GM10266 (cell line): ENCODE measurements around the gene HOXD9.

ENCODE experiments used
- DNase-seq: peaks from one replicate; pipeline ENCODE4 v3.0.0; 2012; ENCODE audit errors: extremely low spot score
- CTCF ChIP-seq: IDR thresholded peaks from 2 replicates; pipeline ENCODE4 v1.5.1; 2012; ENCODE audit warnings: mild to moderate bottlenecking, low read depth; ENCODE audit not compliant: control insufficient read depth, insufficient read depth; ENCODE audit errors: missing control alignments

Gene HOXD9

GRCh38 chr2:176114930-176115625, 7.4 kb upstream of the HOXD9 start:
- DNase-seq = no peak
- TF ChIP-seq CTCF = no peak

GRCh38 chr2:176115883-176116813, 6.4 kb upstream of the HOXD9 start, which contains the start of gene HOXD10:
Gene HOXD10 (plus strand): TSS chr2:176116778. CDS start chr2:176116834, 56 bp downstream.
- no peak for DNase-seq
- TF ChIP-seq CTCF = no peak

- TF ChIP-seq CTCF = no peak
- DNase-seq = no peak
Observed at GRCh38 chr2:176117162-176117822, 5.2 kb upstream of the HOXD9 start.

- TF ChIP-seq CTCF = no peak
- DNase-seq = no peak
Observed at GRCh38 chr2:176117823-176118371, 4.6 kb upstream of the HOXD9 start.

- DNase-seq = peak; percentile 67
- peak; percentile 34 for TF ChIP-seq CTCF
Observed at GRCh38 chr2:176118601-176119339, 3.7 kb upstream of the HOXD9 start.

- DNase-seq = no peak
- no peak for TF ChIP-seq CTCF
Observed at GRCh38 chr2:176120364-176121189, 1.9 kb upstream of the HOXD9 start.
